Measurements from ENCODE around the gene RPRD1B.

GRCh38 chr20:38135271-38135650 is 101.7 kb downstream of the RPRD1B start:
- TF ChIP-seq NRF1 (IDR thresholded peaks at IDR 0.05; ENCODE audit: low read depth, low read length) (no peak), JUND (IDR thresholded peaks at IDR 0.05) (no peak), REST (IDR thresholded peaks at IDR 0.05; ENCODE audit: low read depth, low read length) (no peak), MAX (IDR thresholded peaks at IDR 0.05; ENCODE audit: low read depth) (no peak)
- TF ChIP-seq, protein P1, sequence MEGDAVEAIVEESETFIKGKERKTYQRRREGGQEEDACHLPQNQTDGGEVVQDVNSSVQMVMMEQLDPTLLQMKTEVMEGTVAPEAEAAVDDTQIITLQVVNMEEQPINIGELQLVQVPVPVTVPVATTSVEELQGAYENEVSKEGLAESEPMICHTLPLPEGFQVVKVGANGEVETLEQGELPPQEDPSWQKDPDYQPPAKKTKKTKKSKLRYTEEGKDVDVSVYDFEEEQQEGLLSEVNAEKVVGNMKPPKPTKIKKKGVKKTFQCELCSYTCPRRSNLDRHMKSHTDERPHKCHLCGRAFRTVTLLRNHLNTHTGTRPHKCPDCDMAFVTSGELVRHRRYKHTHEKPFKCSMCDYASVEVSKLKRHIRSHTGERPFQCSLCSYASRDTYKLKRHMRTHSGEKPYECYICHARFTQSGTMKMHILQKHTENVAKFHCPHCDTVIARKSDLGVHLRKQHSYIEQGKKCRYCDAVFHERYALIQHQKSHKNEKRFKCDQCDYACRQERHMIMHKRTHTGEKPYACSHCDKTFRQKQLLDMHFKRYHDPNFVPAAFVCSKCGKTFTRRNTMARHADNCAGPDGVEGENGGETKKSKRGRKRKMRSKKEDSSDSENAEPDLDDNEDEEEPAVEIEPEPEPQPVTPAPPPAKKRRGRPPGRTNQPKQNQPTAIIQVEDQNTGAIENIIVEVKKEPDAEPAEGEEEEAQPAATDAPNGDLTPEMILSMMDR (IDR thresholded peaks at IDR 0.05): no peak
